ENCODE measurements around the gene NRXN3. TPM values are rescaled to one million over a fixed set of nuclear protein-coding genes. Genes with fewer than 3 reads are reported as not detected.

Gene NRXN3
- total and polyA plus RNA-seq, 5 donors = 1.5 to 4.7 (median 4.0) TPM

DNA sequence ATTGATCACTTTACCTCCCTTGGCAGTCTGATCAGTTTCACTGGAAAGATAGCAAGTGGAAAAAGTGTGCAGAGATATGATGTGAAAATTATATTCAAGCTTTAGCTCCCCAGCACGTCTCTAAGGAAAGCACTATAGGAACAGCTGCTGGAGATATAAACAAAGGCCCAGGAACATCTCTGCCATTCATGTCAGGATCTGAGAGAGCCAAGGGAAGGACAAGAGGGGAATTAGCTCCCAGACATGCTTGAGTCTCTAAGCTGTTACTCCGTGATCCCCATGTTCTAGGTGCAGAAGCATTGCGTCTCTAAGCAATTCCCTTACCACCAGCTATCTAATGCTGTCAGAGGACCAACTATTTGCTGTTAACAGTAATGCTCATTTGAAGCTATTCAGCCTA, 1341.0 kb downstream of the NRXN3 start:
- Histone ChIP-seq H3K27ac (ENCODE audit: low read length) (no peak overlapping the region), H3K4me1 (ENCODE audit: control insufficient read depth, insufficient read depth, low read length) (no peaks in the 10 kb centered on the region), H3K4me3 (ENCODE audit: low read length) (no peak overlapping the region), H3K27me3 (ENCODE audit: control insufficient read depth, insufficient read depth) (no peaks in the 10 kb centered on the region), H3K9me3 (ENCODE audit: control insufficient read depth, low read length) (no peaks in the 10 kb centered on the region)
- ATAC-seq (no peak), DNase-seq (no peak)
- 67% methylated on average over 3 of the region's 3 CpGs for WGBS
- intact Hi-C loops (cut with DNase I) = no loop called here

GRCh38 chr14:79513446-79513845, 1343.3 kb downstream of the NRXN3 start:
- no peaks in the 10 kb centered on the region for H3K4me1 ChIP-seq (ENCODE audit: control insufficient read depth, insufficient read depth, low read length)

GRCh38 chr14:79514700-79515099, 1344.5 kb downstream of the NRXN3 start:
- Histone ChIP-seq H3K27me3 (ENCODE audit: control insufficient read depth, insufficient read depth) (no peaks in the 10 kb centered on the region), H3K4me1 (ENCODE audit: control insufficient read depth, insufficient read depth, low read length) (no peaks in the 10 kb centered on the region), H3K4me3 (ENCODE audit: low read length) (no peak overlapping the region), H3K9me3 (ENCODE audit: control insufficient read depth, low read length) (no peaks in the 10 kb centered on the region), H3K27ac (ENCODE audit: low read length) (no peak overlapping the region)
- DNase-seq (no peak), ATAC-seq (no peak)
- whole genome bisulfite sequencing = 66% methylated on average over 2 of the region's 2 CpGs
- intact Hi-C loops (cut with DNase I) = no loop called here

More at GRCh38 chr14:79513446-79513845, 1343.3 kb downstream of the NRXN3 start:
- no peak for DNase-seq
- Histone ChIP-seq H3K27me3 (ENCODE audit: control insufficient read depth, insufficient read depth) (no peaks in the 10 kb centered on the region), H3K4me3 (ENCODE audit: low read length) (no peak overlapping the region), H3K9me3 (ENCODE audit: control insufficient read depth, low read length) (no peaks in the 10 kb centered on the region), H3K27ac (ENCODE audit: low read length) (no peak overlapping the region)
- no peak for ATAC-seq
- intact Hi-C loops (cut with DNase I) = no loop called here
- 17% methylated on average over 1 of the region's 1 CpG for WGBS

DNA sequence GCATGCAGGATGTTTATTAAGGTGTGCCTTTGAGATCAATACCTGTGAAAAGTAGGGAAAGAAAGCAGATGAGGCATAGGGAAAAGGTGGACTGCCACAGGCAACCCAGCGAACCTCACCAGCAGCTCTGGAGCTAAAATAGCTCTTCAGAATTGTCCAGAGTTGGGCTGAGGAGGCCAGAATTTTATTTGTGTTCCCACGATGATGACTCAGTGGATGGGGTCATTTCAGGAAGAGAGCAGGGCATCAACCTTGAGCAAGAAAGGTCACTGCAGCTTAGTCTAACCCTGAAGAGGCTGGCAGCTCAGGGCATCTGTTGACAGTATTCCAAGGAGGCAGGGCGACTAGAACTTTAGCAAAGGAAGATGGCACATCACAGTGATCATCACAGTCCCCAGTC, 1345.0 kb downstream of the NRXN3 start:
- Histone ChIP-seq H3K9me3 (ENCODE audit: control insufficient read depth, low read length) (no peaks in the 10 kb centered on the region), H3K27me3 (ENCODE audit: control insufficient read depth, insufficient read depth) (no peaks in the 10 kb centered on the region), H3K27ac (ENCODE audit: low read length) (no peak overlapping the region), H3K4me1 (ENCODE audit: control insufficient read depth, insufficient read depth, low read length) (no peaks in the 10 kb centered on the region), H3K4me3 (ENCODE audit: low read length) (no peak overlapping the region)
- DNase-seq = no peak
- intact Hi-C loops (cut with DNase I) = no loop called here
- WGBS = 67% methylated on average over 3 of the region's 3 CpGs
- ATAC-seq = no peak

- intact Hi-C loops (cut with DNase I) = no loop called here
- no peaks in the 10 kb centered on the region for H3K27me3 ChIP-seq (ENCODE audit: control insufficient read depth, insufficient read depth)
- no peaks in the 10 kb centered on the region for H3K9me3 ChIP-seq (ENCODE audit: control insufficient read depth, low read length)
- no peak overlapping the region for H3K4me3 ChIP-seq (ENCODE audit: low read length)
- ATAC-seq (no peak), DNase-seq (no peak)
- 86% methylated on average over 2 of the region's 2 CpGs for WGBS
- no peaks in the 10 kb centered on the region for H3K4me1 ChIP-seq (ENCODE audit: control insufficient read depth, insufficient read depth, low read length)
- no peak overlapping the region for H3K27ac ChIP-seq (ENCODE audit: low read length)
Measured at GRCh38 chr14:79516009-79516408, 1345.8 kb downstream of the NRXN3 start.

DNA sequence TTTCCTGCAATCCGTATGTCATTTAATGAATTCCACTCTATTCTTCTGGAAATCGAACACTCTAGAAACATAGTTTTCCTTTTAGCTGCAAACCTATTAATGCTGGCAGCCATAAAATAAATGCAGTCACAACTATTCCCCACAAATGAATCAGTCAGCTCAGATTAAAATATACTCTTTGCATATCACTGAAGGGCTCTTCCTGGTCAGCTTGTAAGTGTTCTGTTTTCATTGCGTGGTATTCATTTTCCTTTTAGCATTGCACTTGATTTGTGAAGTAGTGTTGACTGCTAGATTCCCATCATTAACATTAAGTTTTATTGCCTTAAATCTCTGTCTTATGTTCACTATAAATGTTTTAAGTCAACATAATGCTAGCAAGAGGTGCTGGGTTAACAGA, 1355.2 kb downstream of the NRXN3 start:
- intact Hi-C loops (cut with DNase I) = no loop called here
- Histone ChIP-seq H3K27me3 (ENCODE audit: control insufficient read depth, insufficient read depth) (no peaks in the 10 kb centered on the region), H3K27ac (ENCODE audit: low read length) (no peak overlapping the region), H3K4me3 (ENCODE audit: low read length) (no peak overlapping the region), H3K9me3 (ENCODE audit: control insufficient read depth, low read length) (no peaks in the 10 kb centered on the region), H3K4me1 (ENCODE audit: control insufficient read depth, insufficient read depth, low read length) (no peaks in the 10 kb centered on the region)
- WGBS = 86% methylated on average over 3 of the region's 3 CpGs
- no peak for ATAC-seq
- no peak for DNase-seq

DNA sequence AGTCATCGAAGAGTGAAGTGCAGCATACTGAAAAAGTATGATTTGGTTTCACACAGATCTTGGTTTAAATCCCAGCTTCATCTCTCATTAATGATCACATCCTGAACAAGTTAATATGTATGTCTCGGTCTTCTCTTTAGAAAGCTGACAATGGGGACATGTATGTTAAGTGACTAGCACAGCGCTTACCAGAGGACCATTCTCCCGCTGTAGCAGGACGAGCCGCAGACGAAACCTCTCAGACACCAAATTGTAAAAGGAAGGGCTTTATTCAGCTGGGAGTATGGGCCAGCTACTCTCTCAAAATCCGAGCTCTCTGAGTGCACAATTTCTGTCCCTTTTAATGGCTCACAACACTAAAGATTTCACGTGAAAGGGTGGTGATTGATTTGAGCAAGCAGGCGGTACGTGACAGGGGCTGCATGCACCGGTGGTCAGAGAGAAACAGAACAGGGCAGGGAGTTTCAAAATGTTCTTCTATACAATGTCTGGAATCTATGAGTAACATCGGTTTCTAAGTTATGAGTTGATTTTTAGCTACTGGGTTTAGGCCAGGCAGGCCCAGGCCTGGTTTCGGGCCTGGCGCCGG, 1358.7 kb downstream of the NRXN3 start:
- Histone ChIP-seq H3K27me3 (ENCODE audit: control insufficient read depth, insufficient read depth) (no peaks in the 10 kb centered on the region), H3K27ac (ENCODE audit: low read length) (no peak overlapping the region), H3K4me1 (ENCODE audit: control insufficient read depth, insufficient read depth, low read length) (no peaks in the 10 kb centered on the region), H3K4me3 (ENCODE audit: low read length) (no peak overlapping the region), H3K9me3 (ENCODE audit: control insufficient read depth, low read length) (no peaks in the 10 kb centered on the region)
- 85% methylated on average over 16 of the region's 16 CpGs for WGBS
- ATAC-seq (no peak), DNase-seq (no peak)
- intact Hi-C loops (cut with DNase I) = no loop called here

- Histone ChIP-seq H3K9me3 (ENCODE audit: control insufficient read depth, low read length) (no peaks in the 10 kb centered on the region), H3K27ac (ENCODE audit: low read length) (no peak overlapping the region), H3K27me3 (ENCODE audit: control insufficient read depth, insufficient read depth) (no peaks in the 10 kb centered on the region), H3K4me1 (ENCODE audit: control insufficient read depth, insufficient read depth, low read length) (no peaks in the 10 kb centered on the region), H3K4me3 (ENCODE audit: low read length) (no peak overlapping the region)
- 90% methylated on average over 1 of the region's 1 CpG for WGBS
- intact Hi-C loops (cut with DNase I) = no loop called here
- ATAC-seq (no peak), DNase-seq (no peak)
Measured at GRCh38 chr14:79530555-79530954, 1360.4 kb downstream of the NRXN3 start.

- H3K4me1 ChIP-seq (ENCODE audit: control insufficient read depth, insufficient read depth, low read length) = no peaks in the 10 kb centered on the region
- intact Hi-C loops (cut with DNase I) = no loop called here
- H3K9me3 ChIP-seq (ENCODE audit: control insufficient read depth, low read length) = no peaks in the 10 kb centered on the region
- no peak for ATAC-seq
- H3K27me3 ChIP-seq (ENCODE audit: control insufficient read depth, insufficient read depth) = no peaks in the 10 kb centered on the region
- H3K4me3 ChIP-seq (ENCODE audit: low read length) = no peak overlapping the region
- 62% methylated on average over 8 of the region's 8 CpGs for WGBS
- no peak overlapping the region for H3K27ac ChIP-seq (ENCODE audit: low read length)
- DNase-seq = no peak
Measured at GRCh38 chr14:79534703-79535353, 1364.7 kb downstream of the NRXN3 start.

DNA sequence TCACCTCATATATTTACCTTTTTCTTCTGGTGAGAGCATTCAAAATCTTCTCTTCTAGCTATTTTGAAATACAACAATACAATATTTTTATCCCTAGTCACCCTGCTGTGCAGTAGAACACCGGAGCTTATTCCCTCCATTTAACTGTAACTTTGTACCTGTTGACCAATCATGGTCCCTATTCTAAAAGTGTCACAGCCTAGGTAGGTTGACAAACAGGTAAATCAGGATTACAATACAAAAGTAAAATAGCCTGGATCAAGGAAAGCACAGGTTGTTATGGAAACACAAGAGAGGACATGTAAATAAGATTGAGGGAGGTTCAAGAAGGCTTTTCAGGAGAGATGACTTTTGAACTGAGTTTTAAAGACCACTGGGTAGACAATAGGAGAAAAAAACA, 1370.2 kb downstream of the NRXN3 start:
- no peak overlapping the region for H3K4me3 ChIP-seq (ENCODE audit: low read length)
- 94% methylated on average over 1 of the region's 1 CpG for WGBS
- H3K9me3 ChIP-seq (ENCODE audit: control insufficient read depth, low read length) = no peaks in the 10 kb centered on the region
- no peaks in the 10 kb centered on the region for H3K27me3 ChIP-seq (ENCODE audit: control insufficient read depth, insufficient read depth)
- no peaks in the 10 kb centered on the region for H3K4me1 ChIP-seq (ENCODE audit: control insufficient read depth, insufficient read depth, low read length)
- intact Hi-C loops (cut with DNase I) = no loop called here
- DNase-seq = no peak
- no peak for ATAC-seq
- no peak overlapping the region for H3K27ac ChIP-seq (ENCODE audit: low read length)

GRCh38 chr14:79542121-79542520, 1371.9 kb downstream of the NRXN3 start:
- ATAC-seq (no peak), DNase-seq (no peak)
- Histone ChIP-seq H3K9me3 (ENCODE audit: control insufficient read depth, low read length) (no peaks in the 10 kb centered on the region), H3K27ac (ENCODE audit: low read length) (no peak overlapping the region), H3K4me1 (ENCODE audit: control insufficient read depth, insufficient read depth, low read length) (no peaks in the 10 kb centered on the region), H3K4me3 (ENCODE audit: low read length) (no peak overlapping the region), H3K27me3 (ENCODE audit: control insufficient read depth, insufficient read depth) (no peaks in the 10 kb centered on the region)
- intact Hi-C loops (cut with DNase I) = no loop called here
- 55% methylated on average over 3 of the region's 3 CpGs for WGBS

GRCh38 chr14:79543348-79543747, 1373.2 kb downstream of the NRXN3 start:
- no peak overlapping the region for H3K4me3 ChIP-seq (ENCODE audit: low read length)
- intact Hi-C loops (cut with DNase I) = no loop called here
- ATAC-seq (no peak), DNase-seq (no peak)
- H3K4me1 ChIP-seq (ENCODE audit: control insufficient read depth, insufficient read depth, low read length) = no peaks in the 10 kb centered on the region
- no peaks in the 10 kb centered on the region for H3K27me3 ChIP-seq (ENCODE audit: control insufficient read depth, insufficient read depth)
- no peak overlapping the region for H3K27ac ChIP-seq (ENCODE audit: low read length)
- no peaks in the 10 kb centered on the region for H3K9me3 ChIP-seq (ENCODE audit: control insufficient read depth, low read length)
- 86% methylated on average over 1 of the region's 1 CpG for WGBS
